SIG-M5 treated with dmso at 0.1 percent for 504 hours (cell line): Measurements from ENCODE around the gene MAPKBP1.

Experiments used
- DNase-seq: peaks from one replicate; lab custom pipeline; 2025; ENCODE audit not compliant: unreplicated experiment; lab: John Stamatoyannopoulos, UW

Gene MAPKBP1

GRCh38 chr15:41844814-41845213, 70.5 kb downstream of the MAPKBP1 start:
- no peak for DNase-seq

- no peak for DNase-seq
These were observed 72.9 kb downstream of the MAPKBP1 start for GRCh38 chr15:41847206-41847605.

- DNase-seq = no peak
These were observed 73.7 kb downstream of the MAPKBP1 start for GRCh38 chr15:41847981-41848380.

GRCh38 chr15:41848631-41849030, 74.3 kb downstream of the MAPKBP1 start:
- DNase-seq = no peak

- DNase-seq = no peak
These were observed 74.9 kb downstream of the MAPKBP1 start for GRCh38 chr15:41849204-41849603.

DNA sequence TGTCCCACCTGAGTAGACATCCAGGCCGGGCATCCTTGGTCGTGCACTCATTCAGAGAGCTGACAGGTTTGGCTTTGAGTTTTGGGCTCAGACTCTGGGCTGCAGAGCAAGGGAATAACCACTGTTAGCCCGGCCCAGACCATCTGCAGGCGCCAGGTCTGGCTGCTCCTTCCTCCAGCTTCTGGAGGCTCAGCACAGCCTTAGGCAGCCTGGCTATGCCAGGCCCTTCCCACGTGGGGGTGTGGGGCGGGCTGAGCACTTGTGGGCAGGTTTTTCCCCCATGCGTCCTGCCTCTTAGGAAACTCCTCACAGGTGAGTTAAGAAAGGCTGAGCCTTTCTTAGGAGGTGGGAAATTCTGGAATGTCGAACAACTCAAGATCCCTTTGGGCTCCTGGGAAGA, 75.6 kb downstream of the MAPKBP1 start:
- no peak for DNase-seq

GRCh38 chr15:41850482-41851166, 76.3 kb downstream of the MAPKBP1 start:
- DNase-seq = no peak

- DNase-seq = no peak
These were observed 76.9 kb downstream of the MAPKBP1 start for GRCh38 chr15:41851167-41851523.

GRCh38 chr15:41851755-41852370, 77.6 kb downstream of the MAPKBP1 start:
- no peak for DNase-seq

GRCh38 chr15:41852736-41853590, 78.7 kb downstream of the MAPKBP1 start:
- DNase-seq = no peak

GRCh38 chr15:41853831-41854230, 79.5 kb downstream of the MAPKBP1 start:
- no peak for DNase-seq

- no peak for DNase-seq
These were observed 80.2 kb downstream of the MAPKBP1 start for GRCh38 chr15:41854443-41854842.

DNA sequence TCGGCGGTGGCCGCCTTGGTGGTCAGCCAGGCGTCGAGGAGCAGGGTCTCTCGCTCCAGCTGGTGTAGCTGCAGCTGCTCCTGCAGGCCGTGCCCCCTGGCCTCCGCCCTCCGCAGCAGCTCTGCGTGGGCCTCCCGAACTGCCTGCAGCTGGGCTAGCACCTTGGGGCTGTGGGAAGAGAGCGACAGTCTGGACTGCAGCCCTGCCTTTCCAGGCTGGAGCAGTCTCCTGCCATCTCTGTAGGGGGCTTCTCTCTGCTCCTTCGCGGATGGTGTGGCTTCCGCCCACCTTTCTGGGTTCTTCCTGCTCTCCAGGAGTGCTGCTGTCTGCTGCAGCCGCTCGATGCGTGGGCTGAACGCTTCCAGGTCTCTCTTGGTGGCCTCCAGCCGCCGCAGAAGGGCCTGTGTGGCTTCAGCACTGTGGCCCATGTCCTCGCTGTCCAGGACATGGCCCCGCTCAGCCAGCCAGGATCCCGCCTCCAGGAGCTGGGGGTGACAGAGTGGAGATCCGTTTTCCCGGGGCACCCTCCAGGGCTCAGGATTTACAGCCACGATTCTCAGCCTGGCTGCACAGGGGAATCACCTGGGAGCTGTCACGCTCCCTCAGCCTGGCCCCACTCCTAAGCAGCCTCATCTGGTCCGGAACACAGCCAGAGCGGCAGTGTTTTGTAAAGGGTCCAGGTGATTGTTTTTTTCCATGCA, 81.1 kb downstream of the MAPKBP1 start:
- no peak for DNase-seq

DNA sequence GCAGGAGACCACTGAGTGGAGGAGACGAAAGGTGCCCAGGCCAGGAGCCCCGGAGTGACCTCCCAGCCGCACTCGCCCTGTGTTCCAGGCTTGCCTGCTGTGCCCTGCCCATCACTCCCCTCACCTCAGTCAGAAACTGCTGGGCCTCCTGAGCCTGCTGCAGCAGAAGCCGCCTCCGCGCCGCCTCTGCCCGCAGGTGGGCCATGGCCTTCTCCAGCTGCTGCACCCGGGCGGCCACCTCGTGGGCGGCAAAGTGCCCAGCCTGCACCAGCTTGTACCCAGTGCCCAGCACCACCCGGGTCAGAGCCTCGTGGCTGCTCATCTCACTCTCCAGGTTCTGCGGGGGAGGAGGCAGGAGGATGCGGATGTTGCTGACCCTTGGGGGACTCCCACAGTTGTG, 82.0 kb downstream of the MAPKBP1 start:
- DNase-seq = no peak

GRCh38 chr15:41856716-41857115, 82.4 kb downstream of the MAPKBP1 start:
- no peak for DNase-seq

GRCh38 chr15:41857316-41857715, 83.0 kb downstream of the MAPKBP1 start:
- no peak for DNase-seq

- DNase-seq = no peak
These were observed 84.5 kb downstream of the MAPKBP1 start for GRCh38 chr15:41858756-41859155.

DNA sequence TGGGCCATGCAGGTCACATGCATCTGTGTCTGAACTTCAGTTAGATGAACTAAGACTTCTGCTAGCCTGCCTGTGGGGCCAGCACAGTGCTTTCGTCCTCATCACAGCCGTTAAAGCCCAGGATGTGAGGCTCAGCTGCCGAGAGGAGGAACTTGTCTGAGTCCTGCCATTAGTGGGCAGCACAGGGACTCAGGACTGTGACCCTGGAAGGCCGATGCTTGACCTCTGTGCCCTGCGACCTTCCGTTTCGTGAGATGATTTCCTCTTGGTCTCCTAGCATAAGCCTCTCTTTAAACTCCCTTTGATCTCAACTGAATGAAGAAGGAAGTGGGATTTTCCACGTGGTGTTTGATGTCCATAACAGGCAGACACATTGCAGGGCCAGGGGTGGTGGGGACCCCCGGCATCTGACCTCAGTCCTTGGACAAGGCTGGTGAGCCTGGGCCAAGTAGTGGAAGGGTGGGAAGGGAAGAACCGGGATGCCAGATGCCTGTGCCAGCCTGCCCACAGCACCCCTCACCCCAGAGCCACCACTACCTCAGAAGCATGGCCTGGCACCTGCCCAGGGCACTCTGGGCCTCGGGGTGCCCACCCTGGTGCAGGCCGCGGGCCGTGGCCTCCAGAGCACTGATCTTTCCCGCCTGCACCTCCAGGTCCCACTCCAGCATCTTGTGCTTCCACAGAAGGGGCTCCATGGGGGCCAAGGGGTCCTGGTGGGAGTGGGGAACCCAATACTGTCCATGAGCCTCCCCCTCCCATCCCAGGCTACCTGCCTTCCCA, 86.0 kb downstream of the MAPKBP1 start:
- DNase-seq = no peak

GRCh38 chr15:41861736-41862356, 87.6 kb downstream of the MAPKBP1 start:
- DNase-seq = no peak

- DNase-seq = no peak
These were observed 88.3 kb downstream of the MAPKBP1 start for GRCh38 chr15:41862515-41863116.
